GM21526 (cell line): ENCODE results near the gene TIPRL.
"Not testable (repeated sequence)": the region's sequence is repeated elsewhere in the genome, so short reads cannot be mapped to it uniquely, and the experiment has no call there.

Source experiments
- ATAC-seq: cut with Tn5 transposase; IDR thresholded peaks from one replicate; pipeline ENCODE4 v1.9.1; 2021; ENCODE audit warnings: moderate library complexity; ENCODE audit not compliant: unreplicated experiment, low FRiP score

The TIPRL gene

DNA sequence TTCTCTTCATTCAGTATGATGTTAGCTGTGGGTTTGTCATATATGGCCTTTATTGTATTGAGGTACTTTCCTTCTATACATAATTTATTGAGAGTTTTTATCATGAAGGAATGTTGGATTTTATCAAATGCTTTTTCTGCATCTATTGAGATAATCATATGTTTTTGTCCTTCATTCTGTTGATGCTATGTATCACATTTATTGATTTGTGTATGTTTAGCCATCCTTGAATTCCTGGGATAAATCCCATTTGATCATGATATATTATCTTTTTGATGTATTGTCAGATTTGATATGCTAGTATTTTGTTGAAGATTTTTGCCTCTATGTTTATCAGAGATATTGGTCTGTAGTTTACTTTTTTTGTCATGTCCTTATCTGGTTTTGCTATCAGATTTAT is 21.1 kb upstream of the TIPRL start:
- no peak for ATAC-seq

- ATAC-seq, result no peak
These were observed 19.5 kb upstream of the TIPRL start for GRCh38 chr1:168159251-168159650.

- no peak for ATAC-seq
These were observed 18.8 kb upstream of the TIPRL start for GRCh38 chr1:168159979-168160378.

- ATAC-seq, result no peak
These were observed 17.3 kb upstream of the TIPRL start for GRCh38 chr1:168161459-168161858.

- ATAC-seq, result no peak
These were observed 15.1 kb upstream of the TIPRL start for GRCh38 chr1:168163670-168164069.

DNA sequence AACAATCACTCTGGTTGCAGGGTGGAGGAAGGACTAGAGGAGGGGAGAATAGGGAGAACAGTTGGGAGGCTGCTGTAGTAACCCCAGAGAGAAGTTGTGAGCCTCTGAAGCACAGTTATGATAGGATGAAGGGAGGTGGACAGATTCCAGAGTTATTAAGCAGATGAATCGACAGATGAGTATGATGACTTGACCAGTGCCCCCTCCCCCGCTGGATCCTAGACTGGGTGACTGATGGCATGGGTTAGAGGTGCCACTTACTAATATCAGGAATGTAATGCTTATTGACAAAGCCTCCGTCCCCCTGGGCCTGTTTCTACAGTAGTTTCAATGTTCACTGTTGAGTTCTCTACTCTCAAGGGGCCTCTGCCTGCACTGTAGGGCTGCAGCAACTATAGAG is 14.0 kb upstream of the TIPRL start:
- no peak for ATAC-seq

DNA sequence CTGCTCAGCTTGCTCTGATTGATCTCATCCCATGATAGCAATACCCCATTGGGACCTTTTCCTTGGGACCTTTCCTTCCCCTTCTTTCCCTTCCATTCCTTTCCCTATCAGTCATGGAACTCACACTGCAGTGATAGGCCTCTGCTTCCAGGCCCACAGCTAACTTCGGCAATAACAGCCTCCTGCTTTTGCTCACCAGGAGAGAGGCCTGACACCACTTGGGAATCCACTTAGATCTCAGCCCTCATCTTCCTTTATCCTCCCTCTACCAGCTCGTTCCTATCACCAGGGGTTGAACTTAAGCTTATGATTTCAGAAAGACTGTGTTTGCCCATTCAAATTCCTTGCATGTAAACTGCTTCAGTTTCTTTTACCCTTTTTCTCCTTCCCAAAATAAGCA is 11.0 kb upstream of the TIPRL start:
- no peak for ATAC-seq

DNA sequence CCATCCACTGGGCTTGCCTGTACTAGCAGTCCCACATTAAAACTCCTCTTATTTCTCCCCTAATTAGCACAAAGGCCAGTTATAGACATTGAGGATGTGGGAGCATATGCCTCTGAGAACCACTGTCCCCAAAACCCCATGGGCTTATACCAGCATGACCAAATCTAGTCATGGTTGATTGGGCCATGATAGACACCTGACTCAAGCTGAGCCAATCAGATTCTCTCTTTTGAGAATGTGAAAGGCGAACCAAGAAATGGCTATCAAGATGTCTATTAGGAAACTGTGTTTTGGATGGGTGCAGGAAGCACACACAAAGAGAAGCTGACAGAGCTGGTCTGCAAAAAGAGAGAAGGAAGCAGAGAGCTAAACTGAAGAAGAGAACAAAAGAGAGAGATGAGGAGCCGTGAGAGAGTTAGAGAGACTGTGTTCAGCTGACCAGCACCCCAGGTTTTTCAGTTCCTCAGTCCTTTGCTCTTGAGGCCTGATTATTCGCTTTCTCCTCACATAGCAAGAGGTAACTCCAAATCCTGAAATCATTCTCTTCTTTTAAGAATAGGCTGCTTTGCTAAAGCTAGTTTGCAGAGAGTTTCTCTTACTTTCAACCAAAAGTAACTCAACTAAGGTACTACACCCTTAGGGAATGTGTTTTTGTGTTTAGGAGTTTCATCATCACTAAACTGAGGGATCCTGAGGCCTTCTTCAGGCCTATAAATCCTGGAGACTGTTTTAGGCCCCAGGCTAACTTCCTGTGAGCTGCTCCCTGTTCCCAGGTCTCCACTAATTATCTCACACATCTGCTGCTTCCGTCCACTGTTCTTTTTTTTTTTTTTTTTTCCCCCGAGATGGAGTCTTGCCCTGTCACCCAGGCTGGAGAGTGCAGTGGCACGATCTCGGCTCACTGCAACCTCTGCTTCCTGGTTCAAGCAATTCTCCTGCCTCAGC is 7.9 kb upstream of the TIPRL start:
- ATAC-seq, result no peak

GRCh38 chr1:168172250-168172915 is 6.4 kb upstream of the TIPRL start:
- no peak for ATAC-seq

DNA sequence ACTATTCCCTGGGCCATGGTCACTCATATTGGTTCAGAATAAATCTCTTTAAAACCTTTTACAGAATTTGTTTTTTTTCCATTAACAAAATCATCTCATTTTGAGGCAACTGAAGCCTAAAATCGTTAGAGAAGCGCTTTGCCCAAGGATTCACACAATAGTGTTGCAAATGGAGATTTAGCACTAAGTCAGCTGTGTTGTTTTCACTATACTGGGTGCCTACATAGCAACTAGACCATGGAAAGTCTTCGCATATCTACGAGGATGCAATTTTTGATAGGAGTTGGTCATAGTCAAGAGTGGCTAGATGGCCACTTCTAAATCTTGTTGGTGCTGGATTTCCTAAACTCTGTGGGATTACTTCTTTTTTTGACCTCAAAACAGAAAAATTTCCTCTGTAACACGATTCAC is 530 bp upstream of the TIPRL start:
- peak; percentile 2 for ATAC-seq

DNA sequence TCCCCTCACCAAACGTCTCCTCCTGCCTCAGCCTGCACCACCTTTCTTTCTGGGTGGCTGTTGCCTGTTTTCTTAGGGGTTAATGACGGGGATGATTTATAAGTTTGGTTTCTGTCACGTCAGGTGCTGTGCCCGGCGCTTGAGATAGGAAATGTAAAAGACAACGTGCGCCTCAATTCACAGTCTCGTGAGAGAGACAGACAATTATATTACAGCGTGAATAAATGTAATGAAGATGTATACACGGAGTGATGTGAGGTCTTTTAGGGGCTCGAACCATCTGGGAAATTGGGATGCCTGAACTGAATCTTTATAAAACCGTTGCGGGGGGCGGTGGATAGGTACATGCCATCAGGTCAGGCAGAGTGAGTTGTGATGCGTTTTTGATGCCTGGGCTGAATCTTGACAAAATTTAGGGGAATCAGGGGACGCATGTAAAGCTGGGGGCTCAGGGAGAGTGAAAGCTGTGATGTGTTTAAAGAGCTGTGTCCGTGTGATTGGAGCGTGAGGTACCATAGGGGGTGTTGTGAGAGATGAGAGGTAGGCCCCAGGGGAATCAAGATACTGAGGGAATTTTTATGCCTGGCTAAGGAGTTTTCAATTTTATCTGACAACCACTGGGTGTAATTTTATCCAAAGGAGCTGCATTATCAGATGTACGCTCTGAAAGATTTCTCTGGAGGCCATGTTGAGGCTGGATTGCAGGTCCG is 831 bp downstream of the TIPRL start:
- no peak for ATAC-seq

DNA sequence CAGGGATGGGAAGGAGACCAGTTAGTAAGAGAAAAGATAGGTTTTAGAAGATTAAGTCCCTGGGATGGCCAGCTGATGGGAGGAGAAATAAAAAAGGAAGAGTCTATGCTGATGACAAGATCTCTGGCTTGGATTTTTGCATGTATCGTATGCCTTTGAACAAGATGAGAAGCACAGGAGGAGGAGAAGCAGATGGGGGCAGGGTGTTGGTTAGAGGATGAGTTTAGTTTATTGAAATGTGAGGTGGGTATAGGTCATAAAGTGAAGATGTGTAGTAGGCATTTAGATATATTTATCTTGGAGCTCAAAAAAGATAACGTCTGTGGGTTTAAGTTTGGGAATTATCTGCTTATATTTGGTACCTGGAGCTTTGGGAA is 1.4 kb downstream of the TIPRL start:
- ATAC-seq, result no peak

DNA sequence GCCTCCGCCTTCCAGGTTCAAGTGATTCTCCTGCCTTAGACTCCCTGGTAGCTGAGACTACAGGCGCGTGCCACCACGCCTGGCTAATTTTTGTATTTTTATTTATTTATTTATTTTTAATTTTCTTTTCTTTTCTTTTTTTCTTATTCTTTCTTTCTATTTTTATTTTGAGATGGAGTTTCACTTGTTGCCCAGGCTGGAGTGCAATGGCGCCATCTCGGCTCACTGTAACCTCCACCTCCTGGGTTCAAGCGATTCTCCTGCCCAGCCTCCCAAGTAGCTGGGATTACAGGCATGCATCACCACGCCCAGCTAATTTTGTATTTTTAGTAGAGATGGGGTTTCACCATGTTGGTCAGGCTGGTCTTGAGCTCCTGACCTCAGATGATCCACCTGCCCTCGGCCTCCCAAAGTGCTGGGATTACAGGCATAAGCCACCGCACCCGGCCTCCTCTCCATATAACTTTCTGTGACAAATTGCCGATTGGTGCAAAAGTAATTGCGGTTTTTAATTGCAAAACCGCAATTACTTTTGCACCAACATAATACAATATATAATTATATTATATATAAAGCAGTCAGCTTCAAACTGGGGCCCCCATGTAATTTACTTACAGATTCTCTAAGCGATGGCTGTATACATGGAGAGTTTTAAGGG is 2.4 kb downstream of the TIPRL start:
- ATAC-seq, result not testable (repeated sequence)

GRCh38 chr1:168187177-168187576 is 8.4 kb downstream of the TIPRL start:
- no peak for ATAC-seq

DNA sequence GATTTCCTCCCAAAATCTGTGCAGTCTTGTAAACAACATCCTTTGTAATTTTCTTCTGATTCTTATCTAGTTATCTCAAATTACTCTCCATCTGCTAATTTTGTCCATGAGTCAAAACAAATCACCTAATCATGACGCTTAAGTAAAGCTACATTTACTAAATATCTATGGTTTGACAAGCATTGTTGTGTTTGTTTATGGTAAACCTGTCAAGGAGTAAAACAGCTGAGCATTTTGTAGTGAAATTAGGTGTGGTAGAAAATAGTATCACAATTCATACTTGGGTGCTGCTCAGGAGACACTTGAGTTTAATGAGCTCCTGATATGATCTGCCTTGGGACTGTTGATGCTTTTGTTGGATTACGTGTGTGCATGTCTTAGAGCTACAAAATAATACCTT is 11.6 kb downstream of the TIPRL start:
- ATAC-seq, result no peak

GRCh38 chr1:168195199-168196135 is 16.7 kb downstream of the TIPRL start:
- no peak for ATAC-seq

GRCh38 chr1:168199056-168199455 is 20.3 kb downstream of the TIPRL start:
- no peak for ATAC-seq

DNA sequence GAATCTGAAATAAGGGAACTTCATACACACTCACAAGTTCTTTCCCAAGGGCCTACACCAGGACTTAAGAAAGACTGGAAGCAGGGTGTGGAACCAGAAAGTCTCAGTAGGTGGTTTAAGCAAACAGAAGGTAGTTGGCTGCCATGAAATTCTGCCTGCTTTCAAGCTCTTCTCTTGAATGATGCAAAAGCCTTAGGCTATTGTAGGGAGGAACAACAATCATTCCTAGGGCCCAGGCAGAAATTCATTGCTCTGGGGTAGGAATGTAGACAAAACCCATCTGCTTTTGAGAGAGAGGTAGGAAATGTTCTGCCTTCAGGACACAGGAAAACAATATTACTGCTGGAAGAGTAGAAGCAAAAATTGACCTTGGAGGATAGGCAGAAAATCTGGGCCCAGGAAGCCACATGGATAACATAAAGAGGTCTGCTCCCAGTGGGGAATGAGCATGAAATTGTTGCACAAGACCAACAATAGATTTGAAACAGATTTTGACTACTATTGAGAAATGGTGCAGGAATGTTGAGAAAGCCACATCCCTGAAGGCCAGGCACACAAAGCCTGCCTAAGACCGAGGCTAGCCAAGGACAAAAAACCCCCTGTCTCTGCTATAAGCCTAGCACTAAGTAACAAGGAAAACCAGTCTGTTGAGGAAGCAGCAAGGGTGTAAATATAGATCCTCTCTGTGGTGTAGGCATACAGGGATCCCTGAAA is 24.3 kb downstream of the TIPRL start:
- no peak for ATAC-seq

DNA sequence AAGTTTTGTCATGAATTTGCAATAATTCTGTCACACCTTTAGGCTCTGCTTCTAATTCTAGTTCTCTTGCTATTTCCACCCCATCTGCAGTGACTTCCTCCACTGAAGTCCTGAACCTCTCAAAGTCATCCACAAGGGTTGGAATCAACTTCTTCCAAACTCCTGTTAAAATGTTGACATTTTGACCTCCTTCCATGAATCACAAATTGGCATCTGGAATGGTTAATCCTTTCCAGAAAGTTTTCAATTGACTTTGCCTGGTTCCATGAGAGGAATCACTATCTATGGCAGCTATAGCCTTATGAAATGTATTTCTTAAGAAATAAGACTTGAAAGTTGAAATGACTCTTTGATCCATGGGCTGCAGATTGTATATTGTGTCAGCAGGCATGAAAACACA is 27.3 kb downstream of the TIPRL start:
- no peak for ATAC-seq
